Endothelial cell of umbilical vein (primary cell): Measurements from ENCODE around the gene ZNF248.

Experiments
- CTCF ChIP-seq, 2 donors: IDR thresholded peaks; 1 replicate in 1 of 2; 2 replicates in 1 of 2; pipeline ENCODE4 v1.5.1; 2011; ENCODE audit warnings: low read length in 2 of 2, mild to moderate bottlenecking in 2 of 2, moderate library complexity in 2 of 2, control low read depth in 1 of 2, inconsistent platforms in 1 of 2, low read depth in 1 of 2; ENCODE audit not compliant: insufficient read depth in 1 of 2; ENCODE audit errors: extremely low read depth in 1 of 2
- POLR2A ChIP-seq: IDR thresholded peaks from 2 replicates; pipeline ENCODE4 v1.6.1; 2012; ENCODE audit warnings: low read depth, mild to moderate bottlenecking, control low read depth, low read length
- POLR2AphosphoS5 ChIP-seq: IDR thresholded peaks from 2 replicates; pipeline ENCODE4 v1.6.1; 2012; ENCODE audit warnings: low read depth, mild to moderate bottlenecking, control low read depth, low read length, moderate library complexity; ENCODE audit not compliant: insufficient read depth

DNA sequence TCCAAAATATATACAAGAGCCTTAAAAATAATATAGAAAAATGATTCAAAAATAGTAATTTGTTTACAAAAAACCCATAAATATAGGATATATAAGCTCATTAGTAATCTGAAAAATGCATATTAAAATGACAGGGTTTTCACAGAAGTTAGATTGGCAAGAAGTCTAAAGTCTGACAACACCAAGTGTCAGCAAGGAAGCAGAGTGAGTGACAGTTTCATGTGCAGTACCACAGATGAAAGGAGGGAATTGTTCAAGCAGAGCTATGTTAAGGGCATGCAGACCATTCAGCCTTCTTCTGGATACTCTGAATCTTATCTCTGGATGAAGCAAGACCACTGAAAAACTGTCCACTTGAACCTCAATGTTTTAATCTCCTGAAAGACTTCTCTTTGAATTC, 55.9 kb downstream of the ZNF248 start:
- TF ChIP-seq CTCF (IDR thresholded peaks at IDR 0.05; ENCODE audit: extremely low read depth in 1 of 2, insufficient read depth in 1 of 2, low read depth in 1 of 2, low read length in 2 of 2) (no peak), POLR2A (no peak), POLR2AphosphoS5 (no peak)
